DOHH2 (cell line): ENCODE data around the gene SUMF1.

Experiments
- H3F3A ChIP-seq: fragments of 200-600 bp; sonication (generic), shearing (Covaris generic); 2 replicates; pipeline ENCODE4 v1.6.0; 2016; ENCODE audit warnings: antibody characterized with exemption, mild to moderate bottlenecking; ENCODE audit not compliant: control insufficient read depth, insufficient read depth
- H3K27ac ChIP-seq: fragments of 200-600 bp; sonication (generic); 2 replicates; pipeline ENCODE4 v1.5.1; 2014; ENCODE audit warnings: low read depth, mild to moderate bottlenecking, low read length, moderate library complexity
- H3K27me3 ChIP-seq: fragments of 200-600 bp; sonication (generic); 2 replicates; pipeline ENCODE4 v1.6.1; 2014; ENCODE audit warnings: mild to moderate bottlenecking, low read length, mixed read lengths; ENCODE audit not compliant: control insufficient read depth
- H3K36me3 ChIP-seq: fragments of 200-600 bp; sonication (generic); 2 replicates; pipeline ENCODE4 v1.6.1; 2014; ENCODE audit warnings: mild to moderate bottlenecking, low read length, moderate library complexity, mixed read lengths; ENCODE audit not compliant: control insufficient read depth
- H3K4me1 ChIP-seq: fragments of 200-600 bp; sonication (generic); 2 replicates; pipeline ENCODE4 v1.6.1; 2014; ENCODE audit warnings: mild to moderate bottlenecking, low read length, mixed read lengths; ENCODE audit not compliant: control insufficient read depth
- H3K4me2 ChIP-seq: fragments of 200-600 bp; sonication (generic); 2 replicates; pipeline ENCODE4 v1.6.0; 2014; ENCODE audit warnings: mild to moderate bottlenecking, low read length, moderate library complexity
- H3K4me3 ChIP-seq: fragments of 200-600 bp; sonication (generic); 2 replicates; pipeline ENCODE4 v1.5.1; 2014; ENCODE audit warnings: mild to moderate bottlenecking, low read length, mixed read lengths
- H3K79me2 ChIP-seq: fragments of 200-600 bp; sonication (generic); 2 replicates; pipeline ENCODE4 v1.6.1; 2014; ENCODE audit warnings: mild to moderate bottlenecking, low read length, mixed read lengths; ENCODE audit not compliant: control insufficient read depth
- H3K9me2 ChIP-seq: fragments of 200-600 bp; sonication (generic); replicated peaks from 2 replicates; pipeline ENCODE4 v1.6.1; 2014; ENCODE audit warnings: mild to moderate bottlenecking, low read length, mixed read lengths; ENCODE audit not compliant: control insufficient read depth
- H3K9me3 ChIP-seq: fragments of 200-600 bp; sonication (generic); 2 replicates; pipeline ENCODE4 v1.6.1; 2014; ENCODE audit warnings: antibody characterized with exemption, low read length, mixed read lengths; ENCODE audit not compliant: control insufficient read depth, insufficient read depth
- H4K20me1 ChIP-seq: fragments of 200-600 bp; sonication (generic); 2 replicates; pipeline ENCODE4 v1.6.0; 2014; ENCODE audit warnings: low read depth, mild to moderate bottlenecking, antibody characterized with exemption, low read length, moderate library complexity; ENCODE audit not compliant: control insufficient read depth, insufficient read depth
- EZH2phosphoT487 ChIP-seq: fragments of 200-600 bp; sonication (generic); IDR thresholded peaks from 2 replicates; pipeline ENCODE4 v1.6.1; 2017; ENCODE audit warnings: borderline replicate concordance, mild to moderate bottlenecking, antibody characterized with exemption, low read length, moderate library complexity, mixed read lengths
- TF ChIP-seq, protein P1 (sequence below): fragments of 200-600 bp; sonication (generic); IDR thresholded peaks from one replicate; pipeline ENCODE4 v1.5.1; 2014; ENCODE audit warnings: antibody characterized with exemption, mild to moderate bottlenecking, low read depth, low read length; ENCODE audit not compliant: poor library complexity, severe bottlenecking

SUMF1 gene

DNA sequence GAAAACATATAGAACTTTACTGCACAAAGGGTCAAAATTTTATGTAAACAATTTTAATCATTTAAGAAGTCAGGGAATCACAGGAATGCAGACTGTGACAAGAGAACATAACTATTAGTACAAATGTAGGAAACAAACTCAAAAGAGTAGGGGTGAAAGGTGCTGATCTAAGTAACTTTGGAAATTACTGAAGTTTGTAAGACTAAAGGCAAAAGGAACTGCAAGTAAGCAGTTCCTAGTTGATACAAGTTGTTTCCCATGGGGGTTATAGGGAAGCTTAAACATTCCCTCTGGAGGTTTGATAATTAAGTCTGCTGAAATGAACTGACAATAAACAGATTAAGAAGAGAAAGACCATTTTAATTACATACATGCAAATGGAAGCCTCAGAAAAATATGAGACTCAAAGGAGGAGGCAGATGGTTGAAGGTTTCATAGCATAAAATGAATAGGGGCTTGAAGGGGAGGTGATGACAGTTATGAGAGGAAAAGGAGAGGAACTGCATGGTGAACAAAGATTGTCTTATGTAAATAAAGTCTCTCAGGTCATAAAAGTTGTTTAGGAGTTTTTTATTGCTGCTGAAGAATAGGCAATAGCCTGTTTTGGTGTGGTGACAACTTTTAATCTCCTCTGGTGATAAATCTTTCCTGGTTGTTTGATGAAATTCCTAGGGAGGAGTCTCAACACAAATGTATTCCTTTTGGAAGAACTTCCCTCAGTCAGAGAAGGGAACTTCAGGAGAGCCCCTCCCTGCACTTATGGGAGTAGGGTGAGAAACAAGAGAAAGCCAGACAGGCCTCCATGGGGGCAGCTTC is 146.8 kb downstream of the SUMF1 start:
- Histone ChIP-seq H3K9me3 (no peaks in the 10 kb centered on the region), H3K36me3 (peaks cover 6% of the 10 kb centered on the region), H3K4me3 (no peak overlapping the region), H4K20me1 (no peaks in the 10 kb centered on the region), H3K27me3 (no peaks in the 10 kb centered on the region), H3F3A (no peaks in the 10 kb centered on the region), H3K27ac (no peak overlapping the region), H3K4me1 (no peaks in the 10 kb centered on the region), H3K79me2 (no peaks in the 10 kb centered on the region), H3K9me2 (no peaks in the 10 kb centered on the region), H3K4me2 (no peak overlapping the region)
- TF ChIP-seq EZH2phosphoT487: no peak
- TF ChIP-seq, protein P1, sequence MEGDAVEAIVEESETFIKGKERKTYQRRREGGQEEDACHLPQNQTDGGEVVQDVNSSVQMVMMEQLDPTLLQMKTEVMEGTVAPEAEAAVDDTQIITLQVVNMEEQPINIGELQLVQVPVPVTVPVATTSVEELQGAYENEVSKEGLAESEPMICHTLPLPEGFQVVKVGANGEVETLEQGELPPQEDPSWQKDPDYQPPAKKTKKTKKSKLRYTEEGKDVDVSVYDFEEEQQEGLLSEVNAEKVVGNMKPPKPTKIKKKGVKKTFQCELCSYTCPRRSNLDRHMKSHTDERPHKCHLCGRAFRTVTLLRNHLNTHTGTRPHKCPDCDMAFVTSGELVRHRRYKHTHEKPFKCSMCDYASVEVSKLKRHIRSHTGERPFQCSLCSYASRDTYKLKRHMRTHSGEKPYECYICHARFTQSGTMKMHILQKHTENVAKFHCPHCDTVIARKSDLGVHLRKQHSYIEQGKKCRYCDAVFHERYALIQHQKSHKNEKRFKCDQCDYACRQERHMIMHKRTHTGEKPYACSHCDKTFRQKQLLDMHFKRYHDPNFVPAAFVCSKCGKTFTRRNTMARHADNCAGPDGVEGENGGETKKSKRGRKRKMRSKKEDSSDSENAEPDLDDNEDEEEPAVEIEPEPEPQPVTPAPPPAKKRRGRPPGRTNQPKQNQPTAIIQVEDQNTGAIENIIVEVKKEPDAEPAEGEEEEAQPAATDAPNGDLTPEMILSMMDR: no peak

DNA sequence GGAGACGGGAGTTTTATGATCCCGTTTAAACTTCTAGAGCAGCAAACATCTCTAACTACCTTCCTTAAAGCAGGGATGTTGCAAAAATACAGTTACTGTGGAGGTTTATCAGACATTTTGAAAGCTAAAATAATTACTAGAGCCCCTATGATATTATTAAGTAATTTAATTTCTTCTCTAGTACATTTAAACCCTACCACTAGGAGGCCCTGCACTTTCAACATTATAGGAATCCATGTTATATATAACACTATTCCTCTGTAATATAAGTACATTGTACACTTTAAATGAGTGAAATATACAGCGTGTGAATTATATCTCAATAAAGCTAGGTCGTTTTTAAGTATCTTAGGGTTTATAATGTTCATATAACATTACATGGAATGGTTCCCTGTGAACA is 152.4 kb downstream of the SUMF1 start:
- no peaks in the 10 kb centered on the region for H3K27me3 ChIP-seq
- peaks cover 5% of the 10 kb centered on the region; the same call in 1 of the 2 replicates for H4K20me1 ChIP-seq
- no peak overlapping the region for H3K4me3 ChIP-seq
- TF ChIP-seq EZH2phosphoT487: no peak
- TF ChIP-seq, protein P1: peak; percentile 52
- peaks cover 28% of the 10 kb centered on the region for H3K36me3 ChIP-seq
- no peaks in the 10 kb centered on the region for H3K9me3 ChIP-seq
- H3K4me1 ChIP-seq: no peaks in the 10 kb centered on the region
- H3K9me2 ChIP-seq: no peaks in the 10 kb centered on the region
- H3K79me2 ChIP-seq: no peaks in the 10 kb centered on the region
- no peak overlapping the region for H3K4me2 ChIP-seq
- H3F3A ChIP-seq: peaks cover 2% of the 10 kb centered on the region; the same call in 1 of the 2 replicates
- no peak overlapping the region for H3K27ac ChIP-seq

DNA sequence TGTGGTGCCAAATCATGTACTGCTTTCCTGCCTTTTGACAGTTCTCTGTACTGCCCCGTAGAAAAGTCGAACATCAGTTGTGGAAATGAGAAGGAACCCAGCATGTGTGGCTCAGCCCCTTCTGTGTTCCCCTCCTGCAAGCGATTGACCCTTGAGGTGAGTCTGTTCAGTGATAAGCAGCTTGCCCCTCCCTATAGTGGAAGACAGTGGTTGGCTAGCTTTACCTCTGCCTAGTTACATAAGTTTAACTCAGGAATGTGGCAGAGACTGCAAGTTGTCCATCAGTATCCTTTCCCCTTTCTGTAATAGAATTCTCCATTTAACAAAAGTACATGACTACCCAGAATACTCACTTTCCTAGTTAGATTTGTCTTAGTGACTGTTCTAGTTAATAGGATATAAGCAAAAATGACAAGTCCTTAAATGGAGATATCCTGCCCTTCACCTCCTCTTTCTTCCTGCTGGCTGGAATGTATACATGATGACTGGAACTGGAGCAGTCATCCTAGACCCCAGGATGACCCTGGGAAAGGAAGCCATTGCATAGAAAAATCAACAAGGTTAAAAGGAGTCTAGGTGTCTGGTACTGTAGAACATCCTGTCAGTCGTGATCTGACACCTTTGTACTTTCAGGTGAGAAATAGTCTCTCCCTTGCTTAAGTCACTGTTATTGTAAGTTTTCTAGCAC is 153.3 kb downstream of the SUMF1 start:
- Histone ChIP-seq H3K4me2 (no peak overlapping the region), H3K9me3 (no peaks in the 10 kb centered on the region), H3F3A (peaks cover 2% of the 10 kb centered on the region; the same call in 1 of the 2 replicates), H4K20me1 (peaks cover 5% of the 10 kb centered on the region; the same call in 1 of the 2 replicates), H3K79me2 (peaks cover 2% of the 10 kb centered on the region; the same call in 1 of the 2 replicates), H3K9me2 (no peaks in the 10 kb centered on the region), H3K4me1 (no peaks in the 10 kb centered on the region), H3K27ac (no peak overlapping the region), H3K27me3 (no peaks in the 10 kb centered on the region), H3K36me3 (peaks cover 30% of the 10 kb centered on the region), H3K4me3 (no peak overlapping the region)
- no peak for TF ChIP-seq EZH2phosphoT487
- TF ChIP-seq, protein P1: no peak
